HG03097 (cell line): ENCODE data around the gene FRMPD1.
"Not testable (repeated sequence)": the region's sequence is repeated elsewhere in the genome, so short reads cannot be mapped to it uniquely, and the experiment has no call there.

ENCODE experiments used
- ATAC-seq: cut with Tn5 transposase; IDR thresholded peaks from one replicate; pipeline ENCODE4 v1.9.1; 2021; ENCODE audit not compliant: unreplicated experiment, low FRiP score

FRMPD1 gene, protein sequence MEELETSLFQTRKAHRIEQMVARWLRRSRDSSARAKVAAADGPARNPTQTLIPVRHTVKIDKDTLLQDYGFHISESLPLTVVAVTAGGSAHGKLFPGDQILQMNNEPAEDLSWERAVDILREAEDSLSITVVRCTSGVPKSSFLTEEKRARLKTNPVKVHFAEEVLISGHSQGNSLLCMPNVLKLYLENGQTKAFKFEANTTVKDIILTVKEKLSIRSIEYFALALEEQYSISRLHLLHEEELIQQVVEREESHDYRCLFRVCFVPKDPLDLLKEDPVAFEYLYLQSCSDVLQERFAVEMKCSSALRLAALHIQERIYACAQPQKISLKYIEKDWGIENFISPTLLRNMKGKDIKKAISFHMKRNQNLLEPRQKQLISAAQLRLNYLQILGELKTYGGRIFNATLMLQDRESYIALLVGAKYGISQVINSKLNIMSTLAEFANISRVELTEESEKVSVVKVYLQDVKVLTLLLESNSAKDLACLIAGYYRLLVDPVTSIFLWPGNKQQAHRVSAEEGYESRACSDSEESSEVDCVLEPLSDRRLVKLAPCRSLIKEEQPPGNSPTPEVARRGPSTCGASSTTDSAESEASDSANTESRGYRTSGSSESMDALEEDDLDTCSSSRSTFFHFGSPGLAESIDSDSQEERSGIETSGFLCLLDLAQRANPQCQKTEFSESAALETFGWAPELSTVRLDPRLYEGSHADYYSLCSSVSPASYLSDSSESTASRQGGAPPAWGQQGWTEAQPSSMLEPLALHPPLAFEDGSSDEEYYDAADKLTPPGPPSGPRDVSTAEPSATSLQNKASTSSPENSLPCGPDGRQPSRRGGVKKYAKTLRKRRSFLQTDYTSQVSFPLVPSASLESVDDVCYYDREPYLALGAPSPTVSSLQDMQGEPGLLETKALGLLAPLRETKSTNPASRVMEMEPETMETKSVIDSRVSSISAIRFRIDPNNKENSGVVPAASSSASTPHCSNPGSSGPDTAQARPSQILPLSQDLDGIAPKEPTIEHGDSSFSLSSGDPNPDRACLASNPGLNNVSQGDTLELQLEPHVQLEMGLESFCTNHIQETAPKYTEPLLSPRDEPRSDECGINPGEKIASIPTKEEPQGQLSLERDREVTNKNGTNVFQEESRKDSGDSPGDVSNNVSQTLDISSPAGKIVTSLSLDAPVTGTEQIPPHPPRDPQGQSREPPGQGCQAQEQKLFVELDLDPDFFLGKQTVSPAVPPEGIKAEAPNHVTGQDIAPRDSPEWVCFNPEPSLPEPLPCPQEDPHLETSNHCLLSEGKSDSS (N-terminal part only)

DNA sequence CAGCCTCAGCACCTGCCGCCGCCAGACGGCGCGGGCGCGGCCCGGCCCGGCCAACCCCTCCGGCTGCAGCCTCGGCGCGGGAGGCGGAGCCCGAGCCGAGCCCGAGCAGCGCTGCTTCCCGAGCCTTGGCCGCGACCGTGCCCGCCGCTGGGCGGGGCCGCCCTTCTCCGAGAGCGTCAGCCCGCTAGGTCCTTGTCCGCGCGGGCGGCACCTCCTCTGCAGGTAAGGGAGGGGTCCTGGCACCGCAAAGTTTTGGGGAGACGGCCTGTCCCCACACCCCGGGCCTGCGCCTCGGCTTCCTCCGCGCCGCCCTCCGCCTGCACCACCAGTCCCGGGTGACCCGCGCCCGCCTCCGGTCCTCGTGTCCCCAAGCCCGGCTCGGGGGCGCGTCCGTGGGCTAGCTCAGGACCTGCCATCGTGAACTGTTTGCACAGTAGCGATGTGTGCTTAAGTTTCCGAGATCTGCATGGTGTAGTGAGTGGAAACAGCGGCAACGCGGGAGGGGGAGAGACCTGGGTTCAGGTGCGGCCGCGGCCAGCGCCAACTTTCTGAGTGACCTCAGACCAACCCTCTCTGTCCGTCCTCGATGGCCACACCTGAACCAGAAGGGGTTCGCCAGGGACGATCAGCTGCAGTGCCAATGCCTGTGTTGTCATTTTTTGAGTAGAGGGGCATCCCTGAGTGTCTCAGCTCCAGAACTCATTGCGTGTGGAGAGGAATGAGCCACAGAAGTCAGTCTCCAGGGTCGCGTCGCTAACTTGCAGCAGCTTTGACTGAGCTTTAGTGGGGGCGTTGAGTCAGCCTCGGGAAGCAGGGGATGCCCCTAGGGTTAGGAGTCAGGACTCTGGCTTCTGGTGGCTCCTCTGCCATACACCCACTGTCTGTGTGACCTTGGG is at the start of gene FRMPD1:
TSS of gene FRMPD1 (plus strand) at position 82 of the 896 bp plus-strand sequence. CDS start 41,688 bp downstream, outside the sequence.
- ATAC-seq: no peak

DNA sequence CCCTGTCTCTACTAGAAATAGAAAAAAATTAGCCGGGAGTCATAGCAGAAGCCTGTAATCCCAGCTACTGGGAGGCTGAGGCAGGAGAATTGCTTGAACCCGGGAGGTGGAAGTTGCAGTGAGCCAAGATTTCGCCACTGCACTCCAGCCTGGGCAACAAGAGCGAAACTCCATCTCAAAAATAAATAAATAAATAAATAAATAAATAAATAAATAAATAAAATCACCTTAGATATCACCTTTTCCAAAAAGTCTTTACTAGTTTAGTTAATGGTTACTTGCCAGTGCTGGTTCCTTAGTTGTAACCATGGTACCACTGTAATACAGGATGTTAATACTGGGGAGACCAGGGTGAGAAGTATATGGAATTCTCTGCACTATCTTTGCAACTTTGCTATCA is 48.7 kb upstream of the FRMPD1 start:
- ATAC-seq: not testable (repeated sequence)

DNA sequence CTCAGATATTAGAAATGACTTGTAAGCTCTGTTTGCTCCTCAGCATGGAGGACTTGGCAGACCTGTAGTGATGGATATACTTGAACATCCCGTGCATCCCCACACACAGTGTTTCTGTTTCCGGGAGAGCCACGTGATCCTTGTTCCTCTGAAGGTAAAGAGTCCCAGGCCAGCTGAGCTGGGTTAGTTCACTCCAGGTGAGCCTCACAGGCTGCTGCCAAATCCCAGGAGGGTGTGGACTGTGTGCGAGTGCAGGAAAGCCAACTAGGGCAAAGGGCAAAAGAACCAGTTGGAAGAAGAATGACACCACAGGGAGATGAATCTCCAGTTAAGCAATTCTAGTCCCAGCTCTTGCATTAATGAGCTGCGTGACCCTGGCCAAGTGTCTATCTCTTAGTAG is 47.9 kb upstream of the FRMPD1 start:
- ATAC-seq: no peak

DNA sequence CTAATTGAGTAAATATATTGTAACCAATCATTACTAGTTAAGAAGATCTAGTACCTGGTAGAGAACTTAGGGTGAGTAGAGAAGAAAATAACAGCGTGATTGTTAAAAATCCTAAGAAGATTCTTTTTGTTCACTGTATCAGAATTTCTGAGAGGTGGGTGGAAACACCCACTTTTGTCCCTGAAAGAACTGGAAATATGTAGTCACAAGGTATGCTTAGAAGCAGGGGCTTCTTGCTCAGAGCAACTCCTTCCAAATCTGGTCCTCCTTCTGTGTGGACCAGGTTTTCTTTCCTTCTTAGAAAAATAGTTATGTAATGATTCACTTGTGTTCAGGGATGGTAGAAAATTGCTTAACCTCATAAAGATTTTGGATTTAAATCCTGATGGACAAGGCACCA is 46.5 kb upstream of the FRMPD1 start:
- ATAC-seq: no peak

DNA sequence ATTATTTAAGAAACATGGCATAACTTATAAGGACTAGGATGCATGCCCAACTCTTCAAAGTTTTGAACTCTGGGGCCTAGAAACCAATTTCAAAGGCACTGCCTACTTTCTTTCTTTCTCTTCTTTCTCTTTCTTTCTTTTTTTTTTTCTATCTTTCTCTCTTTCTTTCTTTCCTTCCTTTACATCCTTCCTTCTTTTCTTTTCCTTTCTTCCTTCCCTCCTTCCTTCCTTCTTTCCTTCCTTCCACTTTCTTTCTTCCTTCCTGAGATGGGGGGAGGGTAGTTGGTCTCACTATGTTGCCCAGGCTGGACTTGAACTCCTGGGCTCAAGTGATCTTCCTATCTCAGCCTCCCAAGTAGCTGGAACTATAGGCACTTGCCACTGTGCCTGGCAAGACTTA is 42.5 kb upstream of the FRMPD1 start:
- no peak for ATAC-seq

DNA sequence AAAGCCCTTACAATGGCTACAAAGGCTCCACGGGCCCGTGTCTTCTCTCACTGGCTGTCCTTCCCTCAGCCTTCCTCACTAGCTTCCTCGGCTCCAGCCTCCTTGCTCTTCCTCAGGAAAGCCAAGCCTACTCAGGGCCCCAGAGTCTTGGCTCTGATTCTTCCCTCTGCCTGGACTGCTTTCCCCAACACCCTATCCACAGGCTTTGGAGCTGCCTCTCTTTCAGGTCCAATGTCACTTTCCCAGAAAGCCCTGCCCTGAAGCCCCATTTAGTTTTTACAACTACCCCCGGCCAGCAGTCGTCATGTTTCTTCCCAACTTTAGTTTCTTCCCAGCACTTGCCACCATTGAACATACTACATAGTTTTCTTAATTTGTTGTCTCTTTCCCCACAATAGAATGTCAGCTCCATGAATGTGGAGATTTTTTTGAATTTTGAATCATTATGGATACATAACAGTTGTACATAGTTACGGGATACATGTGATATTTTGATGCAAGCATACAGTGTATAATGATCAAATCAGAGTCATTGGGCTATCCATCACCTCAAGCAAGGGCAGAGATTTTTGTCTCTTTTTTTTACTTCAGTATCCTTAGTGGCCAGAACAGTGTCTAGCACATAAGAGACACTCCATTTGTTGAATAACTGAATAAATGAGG is 40.9 kb upstream of the FRMPD1 start:
- no peak for ATAC-seq

DNA sequence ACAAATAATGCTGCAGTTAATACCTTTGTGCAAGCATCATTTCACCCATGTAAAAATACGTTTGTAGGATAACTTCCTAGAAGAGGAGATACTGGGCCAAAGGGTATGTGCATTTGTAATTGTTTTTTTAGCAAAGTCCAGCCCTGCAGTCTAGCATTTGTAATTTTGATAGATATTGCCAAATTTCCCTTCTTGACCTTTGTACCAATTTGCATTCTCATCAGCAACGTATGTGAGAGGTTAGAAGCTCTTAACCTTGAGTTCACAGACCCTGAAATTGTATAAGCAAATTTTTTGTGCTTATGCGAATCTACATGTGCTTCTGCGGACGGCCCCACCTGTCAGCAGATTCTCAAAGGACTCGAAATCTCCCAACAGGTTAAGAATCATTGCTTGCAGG is 39.7 kb upstream of the FRMPD1 start:
- ATAC-seq: no peak

DNA sequence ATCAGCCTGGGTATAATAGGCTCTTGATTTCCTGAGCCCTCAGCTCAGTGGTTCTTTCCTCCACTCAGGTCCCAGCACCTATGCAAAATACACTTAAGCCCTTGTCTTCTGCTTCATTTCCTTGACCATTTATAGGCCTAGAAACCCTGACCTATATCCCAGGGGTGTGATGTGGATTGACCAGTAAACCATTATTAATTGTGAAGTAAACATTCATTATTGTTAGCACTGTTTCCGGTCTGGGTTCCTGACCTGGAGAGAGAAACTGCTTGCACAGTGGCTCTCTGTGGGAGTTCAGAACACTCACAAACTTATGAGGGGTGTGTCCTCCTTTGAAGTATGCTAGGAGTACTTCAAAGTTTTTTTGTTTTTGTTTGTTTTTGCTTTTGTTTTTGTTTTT is 38.8 kb upstream of the FRMPD1 start:
- no peak for ATAC-seq

DNA sequence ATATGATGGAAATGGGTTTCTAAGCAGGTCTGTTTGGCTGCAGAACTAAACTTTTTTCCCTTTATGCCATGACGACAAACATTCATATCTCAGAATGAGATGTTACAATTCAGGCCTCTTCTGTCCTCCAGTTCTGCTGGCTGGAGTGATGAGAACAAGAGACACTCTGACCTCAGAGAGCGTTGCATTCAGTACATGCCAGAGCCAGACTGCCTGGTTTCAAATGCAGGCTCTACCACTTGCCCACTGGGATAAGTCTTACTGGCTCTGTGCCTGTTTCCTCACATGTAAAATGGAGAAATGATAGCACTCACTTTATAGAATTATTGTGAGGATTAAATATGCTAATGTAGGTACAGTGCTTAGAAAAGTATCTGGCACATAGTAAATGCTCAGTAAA is 33.6 kb upstream of the FRMPD1 start:
- ATAC-seq: no peak

DNA sequence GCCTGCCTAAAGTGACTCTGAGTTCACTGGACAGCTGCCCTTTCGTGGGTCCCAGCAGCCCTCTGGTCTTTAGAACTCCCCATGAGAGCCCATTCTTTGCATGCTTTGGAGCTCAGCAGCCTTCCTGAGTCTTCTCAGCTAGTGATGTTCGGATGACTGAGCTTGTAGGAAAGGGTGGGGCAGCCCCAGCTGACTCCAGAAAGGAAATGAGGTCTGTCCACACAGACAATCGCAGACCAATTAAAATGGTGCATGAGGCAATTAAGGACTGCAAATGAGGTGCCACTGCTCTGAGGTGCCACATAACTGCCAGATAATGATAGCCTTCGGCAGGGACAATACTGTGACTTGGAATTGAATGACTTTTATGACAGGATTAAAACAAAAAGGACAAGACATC is 32.9 kb upstream of the FRMPD1 start:
- no peak for ATAC-seq

DNA sequence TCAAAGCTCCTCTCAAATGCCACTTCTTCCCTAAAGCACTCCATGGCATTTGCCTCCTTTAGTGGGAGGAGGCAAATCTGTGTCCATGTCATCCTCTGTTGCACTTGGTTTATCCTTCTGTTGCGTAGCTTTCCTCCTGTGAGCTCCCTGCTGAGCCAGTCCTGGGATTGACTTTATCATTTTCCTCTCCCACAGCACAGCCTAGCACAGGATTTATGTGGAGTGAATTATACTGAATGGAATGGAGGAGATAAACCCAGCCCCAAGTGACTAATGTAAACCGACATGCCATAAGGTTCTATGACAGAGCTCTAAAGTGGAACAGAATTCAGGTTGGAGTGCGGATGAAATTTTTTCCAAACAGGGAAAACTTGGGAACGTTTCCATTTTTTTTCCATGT is 31.9 kb upstream of the FRMPD1 start:
- ATAC-seq: no peak

DNA sequence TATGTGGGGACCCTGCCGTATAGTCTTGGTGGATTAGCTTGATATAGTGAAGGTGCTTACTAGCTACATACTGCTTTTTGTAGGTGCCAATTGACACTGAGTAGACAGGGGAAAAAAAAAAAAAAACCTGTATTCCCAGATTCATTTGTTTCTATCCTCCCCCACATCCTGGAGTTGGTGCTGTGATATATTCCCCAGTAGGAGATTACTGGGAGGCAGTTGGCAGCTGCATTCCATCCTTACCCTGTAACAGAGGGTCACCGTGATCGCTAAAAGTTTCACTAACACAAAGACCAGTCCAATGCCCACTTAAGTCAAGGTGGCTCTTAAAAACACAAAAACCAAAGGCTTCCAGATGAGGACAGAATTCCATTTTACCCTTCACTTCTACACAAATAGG is 30.9 kb upstream of the FRMPD1 start:
- no peak for ATAC-seq

DNA sequence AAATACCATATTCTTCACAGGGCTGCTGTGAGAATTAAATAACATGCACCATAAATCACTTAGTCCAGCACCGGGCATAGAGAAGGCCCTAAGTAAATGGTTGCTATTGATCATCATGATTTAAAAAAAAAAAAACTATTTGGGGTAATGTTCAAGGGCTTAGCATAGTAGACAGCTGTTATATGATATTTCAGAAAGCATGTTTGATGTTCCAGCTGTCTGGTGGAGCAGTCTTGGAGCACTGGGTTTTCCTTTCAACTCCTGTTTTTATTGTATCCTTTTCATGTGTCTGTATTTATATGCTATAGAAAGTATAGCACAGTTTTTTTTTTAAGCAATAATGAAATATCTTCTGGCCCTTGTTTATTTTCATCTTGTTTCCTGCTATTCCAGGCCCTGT is 30.4 kb upstream of the FRMPD1 start:
- ATAC-seq: no peak

DNA sequence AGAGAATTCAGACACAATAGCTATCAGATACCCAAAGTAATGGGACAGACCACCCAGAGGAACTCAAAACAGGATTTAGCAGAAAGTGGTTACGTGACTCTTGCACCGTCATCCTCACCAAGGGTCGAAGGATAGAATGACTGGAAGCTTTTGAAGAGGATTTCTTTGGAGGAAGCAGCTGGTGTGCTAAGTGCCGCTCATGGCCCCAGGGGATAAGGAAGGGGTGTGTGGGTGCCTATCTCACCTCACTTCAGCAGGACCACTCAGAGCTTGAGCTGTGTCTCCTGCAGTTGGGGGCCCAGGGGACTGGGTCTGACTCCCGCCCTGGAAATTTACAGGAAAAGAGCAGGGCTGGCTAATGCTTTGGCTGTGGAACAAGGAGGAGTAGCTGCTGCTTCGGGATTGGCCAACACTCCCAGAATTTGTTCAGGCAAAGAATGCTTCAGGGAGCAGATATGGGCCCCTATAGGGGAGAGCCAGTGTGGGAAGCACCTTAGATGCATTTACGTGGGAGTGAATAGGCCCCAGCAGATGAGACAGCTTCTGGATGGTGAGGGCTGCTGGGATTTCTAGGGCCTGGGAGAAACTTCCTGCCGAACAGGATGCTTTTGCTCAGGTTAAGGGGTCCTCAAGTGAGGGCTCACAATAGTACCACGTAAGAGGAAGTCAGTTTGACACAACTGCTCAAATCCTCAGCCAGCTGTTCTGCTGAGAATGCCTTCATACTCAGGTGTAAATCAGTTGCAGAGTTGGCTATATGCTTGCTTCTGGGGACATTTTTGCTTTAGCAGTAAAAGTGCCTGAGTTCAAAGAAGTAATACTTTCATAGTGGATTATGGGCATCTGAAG is 29.3 kb upstream of the FRMPD1 start:
- ATAC-seq: no peak

DNA sequence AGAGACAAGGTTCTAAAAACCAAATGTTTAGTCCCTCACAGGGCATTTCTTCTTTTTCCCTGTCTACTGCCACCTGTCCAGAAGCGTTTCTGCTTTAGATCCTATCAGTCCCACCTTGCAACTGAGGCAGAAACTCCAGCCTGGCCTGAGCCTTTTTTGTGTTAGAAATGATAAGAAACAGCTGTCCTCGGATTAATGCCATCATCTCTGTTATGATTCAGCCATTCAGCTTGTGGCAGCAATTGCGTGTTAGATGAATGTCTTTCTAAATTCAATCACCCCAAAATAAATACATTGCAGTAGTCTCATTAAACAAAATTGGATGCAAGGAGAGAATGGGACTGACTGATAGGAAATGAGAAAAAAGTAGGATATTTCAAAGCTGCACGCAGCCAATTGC is 28.3 kb upstream of the FRMPD1 start:
- no peak for ATAC-seq

DNA sequence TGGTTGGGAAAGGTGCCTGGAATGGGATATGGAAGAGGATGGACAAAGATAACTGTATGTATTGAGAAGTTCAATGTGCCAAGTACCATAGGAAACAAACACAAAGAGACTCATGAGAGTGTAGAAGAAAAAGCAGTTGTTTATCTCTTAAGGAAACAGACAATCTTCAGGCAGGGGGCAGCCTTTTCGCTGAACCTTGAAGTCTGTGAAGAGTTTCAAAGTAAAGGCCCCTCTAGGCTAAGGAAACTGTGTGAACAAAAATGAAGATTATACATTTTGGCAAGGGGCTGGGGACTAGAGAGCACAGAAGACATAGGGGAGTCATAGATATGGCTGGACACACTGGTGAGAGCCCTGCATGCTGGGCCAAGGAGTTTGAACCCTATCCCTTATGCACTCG is 27.5 kb upstream of the FRMPD1 start:
- ATAC-seq: no peak

DNA sequence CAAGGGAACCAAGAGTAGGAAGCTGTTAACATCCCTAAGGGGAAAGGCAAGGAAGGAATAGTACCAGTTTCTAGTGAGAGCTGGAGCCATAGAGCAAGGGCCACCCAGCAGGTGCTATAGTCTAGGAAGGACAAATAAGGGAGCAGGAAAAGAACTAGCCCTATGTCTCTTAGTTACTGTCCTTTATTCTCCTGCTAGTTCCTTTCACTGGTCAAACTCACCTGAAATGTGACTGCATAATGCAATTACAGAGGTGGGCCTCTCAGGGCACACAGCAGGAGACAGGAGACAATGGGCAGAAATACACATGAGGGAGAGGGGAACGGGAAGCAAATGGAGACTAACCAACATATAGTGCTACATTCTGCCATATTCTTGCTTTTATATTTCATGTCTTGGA is 26.7 kb upstream of the FRMPD1 start:
- ATAC-seq: no peak

DNA sequence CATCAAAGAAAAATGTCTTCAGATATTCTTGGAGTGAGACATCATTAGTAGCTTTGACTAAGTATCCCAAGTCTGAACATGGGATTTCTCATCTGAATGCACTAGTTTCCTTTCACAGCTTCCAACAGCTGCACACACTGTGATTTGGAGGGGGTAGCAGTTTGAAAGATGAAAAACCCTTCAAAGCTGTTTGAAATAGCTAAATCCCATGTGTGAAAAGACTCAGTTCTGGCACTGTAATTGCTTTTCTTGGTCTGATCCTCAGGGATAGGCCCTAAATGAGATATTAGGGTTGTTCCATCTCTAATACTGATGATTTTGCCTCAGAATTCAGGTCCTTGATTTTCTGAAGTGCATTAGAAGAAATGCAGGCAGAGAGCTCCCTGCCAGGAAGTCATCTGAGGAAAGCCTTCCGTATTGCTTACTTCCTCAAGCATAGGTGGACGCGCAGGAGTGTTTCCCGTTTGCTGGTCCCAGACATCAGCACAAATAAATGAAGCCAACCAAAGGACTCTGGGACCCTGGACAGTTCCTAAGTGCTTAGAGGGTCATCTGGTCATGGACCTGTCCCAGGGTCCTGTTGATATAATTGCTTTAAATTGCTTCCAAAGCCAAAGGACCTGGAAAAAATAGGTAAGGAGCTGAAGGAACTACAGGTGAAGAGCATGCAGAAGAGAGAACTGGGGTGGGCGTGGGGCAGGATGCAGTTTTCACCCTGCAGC is 25.6 kb upstream of the FRMPD1 start:
- no peak for ATAC-seq
